ENCODE measurements around the gene KCTD13.

Gene KCTD13

GRCh38 chr16:29908719-29909220 lies 17.3 kb downstream of the KCTD13 start:
- DNase-seq (no peak), ATAC-seq (replicated peaks) (no peak)
- no peaks in the 10 kb centered on the region for H3K27me3 Mint-ChIP-seq
- peaks cover 3 to 9% of the 10 kb centered on the region in 2 donors for H3K4me1 Mint-ChIP-seq (ENCODE audit: low read depth in 2 of 2)
- H3K27ac Mint-ChIP-seq = no peak overlapping the region
- no peaks in the 10 kb centered on the region for H3K9me3 Mint-ChIP-seq
- peaks cover 7% of the 10 kb centered on the region for H3K36me3 Mint-ChIP-seq (ENCODE audit: insufficient read depth)
- no peak overlapping the region for H3K4me3 Mint-ChIP-seq

GRCh38 chr16:29907973-29908372 lies 18.1 kb downstream of the KCTD13 start:
- no peaks in the 10 kb centered on the region for H3K9me3 Mint-ChIP-seq
- ATAC-seq (replicated peaks) = no peak
- H3K4me3 Mint-ChIP-seq = no peak overlapping the region
- DNase-seq = no peak
- H3K36me3 Mint-ChIP-seq (ENCODE audit: insufficient read depth) = peaks cover 7% of the 10 kb centered on the region
- no peaks in the 10 kb centered on the region for H3K27me3 Mint-ChIP-seq
- H3K4me1 Mint-ChIP-seq (ENCODE audit: low read depth in 2 of 2) = peaks cover 3 to 6% of the 10 kb centered on the region in 2 donors
- H3K27ac Mint-ChIP-seq = peak overlapping the region in 1 of 2 donors; percentile 91

GRCh38 chr16:29906520-29907244 lies 19.3 kb downstream of the KCTD13 start:
- H3K27ac Mint-ChIP-seq = no peak overlapping the region
- DNase-seq (no peak), ATAC-seq (replicated peaks) (no peak)
- H3K4me3 Mint-ChIP-seq = no peak overlapping the region
- no peaks in the 10 kb centered on the region for H3K9me3 Mint-ChIP-seq
- no peaks in the 10 kb centered on the region for H3K27me3 Mint-ChIP-seq
- H3K36me3 Mint-ChIP-seq (ENCODE audit: insufficient read depth) = peaks cover 7% of the 10 kb centered on the region
- H3K4me1 Mint-ChIP-seq (ENCODE audit: low read depth in 2 of 2) = peaks cover 0 to 3% of the 10 kb centered on the region in 2 donors

DNA sequence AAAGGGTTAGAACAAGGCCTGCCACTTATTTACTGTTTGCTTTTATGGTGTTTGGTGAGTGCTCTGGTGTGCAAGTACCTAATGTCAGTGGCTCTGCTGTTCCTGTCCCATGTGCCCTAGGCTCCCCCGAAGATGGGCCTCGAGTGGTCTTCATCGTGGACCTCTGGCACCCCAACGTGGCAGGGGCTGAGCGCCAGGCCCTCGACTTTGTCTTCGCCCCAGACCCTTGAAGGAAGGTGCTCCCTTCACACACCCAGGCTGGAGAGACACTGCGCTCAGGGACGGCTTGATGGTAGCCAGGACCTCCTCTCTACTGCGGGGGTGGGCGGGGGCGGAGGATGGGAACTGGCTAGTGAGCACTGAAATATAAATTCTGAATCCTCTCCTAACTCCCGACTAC lies 20.4 kb downstream of the KCTD13 start:
- H3K27me3 Mint-ChIP-seq = peaks cover 0 to 5% of the 10 kb centered on the region in 2 donors

DNA sequence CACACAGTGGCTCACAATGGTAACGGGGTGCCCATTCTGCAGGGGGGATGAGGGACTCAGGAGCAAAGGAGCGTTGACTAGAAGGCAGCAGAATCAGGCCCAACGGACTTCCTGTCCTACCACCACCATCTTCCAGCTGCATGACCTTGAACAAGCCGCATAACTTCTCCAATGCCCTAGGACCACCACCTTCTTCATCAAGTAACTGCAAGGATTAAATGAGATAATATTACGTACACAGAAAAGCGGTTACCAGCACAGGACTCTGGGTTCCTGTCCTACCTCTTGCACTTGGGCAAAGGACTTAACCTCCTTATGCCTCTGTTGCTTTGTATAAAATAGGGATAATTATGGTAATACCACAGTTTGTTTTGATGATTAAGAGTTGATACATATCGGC lies 21.1 kb downstream of the KCTD13 start:
- no peak for DNase-seq
- H3K27me3 Mint-ChIP-seq = peaks cover 0 to 11% of the 10 kb centered on the region in 2 donors

More for the DNA sequence above, 20.4 kb downstream of the KCTD13 start:
- peaks cover 3% of the 10 kb centered on the region in 2 donors for H3K4me1 Mint-ChIP-seq (ENCODE audit: low read depth in 2 of 2)
- no peak overlapping the region for H3K27ac Mint-ChIP-seq
- ATAC-seq (replicated peaks) (no peak), DNase-seq (no peak)
- H3K9me3 Mint-ChIP-seq = no peaks in the 10 kb centered on the region
- no peak overlapping the region for H3K4me3 Mint-ChIP-seq
- peaks cover 4% of the 10 kb centered on the region for H3K36me3 Mint-ChIP-seq (ENCODE audit: insufficient read depth)

DNA sequence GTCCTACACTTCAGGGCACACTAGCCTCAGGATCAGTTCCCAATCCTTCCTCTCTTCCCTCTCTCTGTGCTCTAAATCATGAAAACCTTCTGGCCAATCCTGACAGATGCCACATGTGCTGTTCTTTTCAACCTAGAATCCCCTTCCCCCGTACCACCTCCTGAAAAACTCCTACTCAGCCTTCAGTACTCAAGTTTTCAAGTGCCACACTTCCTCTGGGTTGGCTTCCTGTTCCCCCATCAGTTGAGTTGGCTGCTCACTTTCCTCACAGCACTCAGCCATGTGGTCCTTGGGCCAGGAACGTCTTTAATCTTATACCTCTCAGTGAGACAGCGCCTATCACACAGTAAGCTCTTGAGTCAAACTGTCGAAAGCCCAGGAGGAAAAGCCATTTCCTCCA lies 22.4 kb downstream of the KCTD13 start:
- no peak overlapping the region for H3K4me3 Mint-ChIP-seq
- no peak overlapping the region for H3K27ac Mint-ChIP-seq
- DNase-seq = no peak
- no peak for ATAC-seq (replicated peaks)
- H3K27me3 Mint-ChIP-seq = peaks cover 4 to 17% of the 10 kb centered on the region in 2 donors
- peaks cover 4 to 6% of the 10 kb centered on the region in 2 donors for H3K4me1 Mint-ChIP-seq (ENCODE audit: low read depth in 2 of 2)
- H3K9me3 Mint-ChIP-seq = no peaks in the 10 kb centered on the region
- peaks cover 4% of the 10 kb centered on the region for H3K36me3 Mint-ChIP-seq (ENCODE audit: insufficient read depth)

More for the DNA sequence above, 21.1 kb downstream of the KCTD13 start:
- Mint-ChIP-seq H3K4me1 (ENCODE audit: low read depth in 2 of 2) (peaks cover 4 to 6% of the 10 kb centered on the region in 2 donors), H3K27ac (no peak overlapping the region), H3K4me3 (no peak overlapping the region), H3K36me3 (ENCODE audit: insufficient read depth) (peaks cover 4% of the 10 kb centered on the region), H3K9me3 (no peaks in the 10 kb centered on the region)
- ATAC-seq (replicated peaks) = no peak

DNA sequence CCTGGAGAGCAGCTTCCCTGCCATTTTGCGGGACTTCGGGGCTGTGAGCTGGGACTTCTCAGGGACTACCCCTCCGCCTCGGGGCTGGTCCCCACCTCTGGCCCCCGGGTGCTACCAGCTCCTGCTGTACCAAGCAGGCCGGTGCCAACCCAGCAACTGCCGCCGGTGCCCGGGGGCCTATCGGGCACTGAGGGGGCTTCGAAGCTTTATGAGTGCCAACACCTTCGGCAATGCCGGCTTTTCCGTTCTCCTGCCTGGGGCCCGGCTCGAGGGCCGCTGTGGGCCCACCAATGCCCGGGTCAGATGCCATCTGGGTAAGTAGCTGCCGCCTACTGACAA lies 24.4 kb downstream of the KCTD13 start:
- Mint-ChIP-seq H3K27me3 (peaks cover 22 to 37% of the 10 kb centered on the region in 2 donors), H3K9me3 (no peaks in the 10 kb centered on the region), H3K4me1 (ENCODE audit: low read depth in 2 of 2) (peaks cover 4 to 6% of the 10 kb centered on the region in 2 donors), H3K36me3 (ENCODE audit: insufficient read depth) (no peaks in the 10 kb centered on the region), H3K27ac (no peak overlapping the region), H3K4me3 (peak overlapping the region; percentile 57 to 65)
- no peak for ATAC-seq (replicated peaks)
- DNase-seq = no peak

DNA sequence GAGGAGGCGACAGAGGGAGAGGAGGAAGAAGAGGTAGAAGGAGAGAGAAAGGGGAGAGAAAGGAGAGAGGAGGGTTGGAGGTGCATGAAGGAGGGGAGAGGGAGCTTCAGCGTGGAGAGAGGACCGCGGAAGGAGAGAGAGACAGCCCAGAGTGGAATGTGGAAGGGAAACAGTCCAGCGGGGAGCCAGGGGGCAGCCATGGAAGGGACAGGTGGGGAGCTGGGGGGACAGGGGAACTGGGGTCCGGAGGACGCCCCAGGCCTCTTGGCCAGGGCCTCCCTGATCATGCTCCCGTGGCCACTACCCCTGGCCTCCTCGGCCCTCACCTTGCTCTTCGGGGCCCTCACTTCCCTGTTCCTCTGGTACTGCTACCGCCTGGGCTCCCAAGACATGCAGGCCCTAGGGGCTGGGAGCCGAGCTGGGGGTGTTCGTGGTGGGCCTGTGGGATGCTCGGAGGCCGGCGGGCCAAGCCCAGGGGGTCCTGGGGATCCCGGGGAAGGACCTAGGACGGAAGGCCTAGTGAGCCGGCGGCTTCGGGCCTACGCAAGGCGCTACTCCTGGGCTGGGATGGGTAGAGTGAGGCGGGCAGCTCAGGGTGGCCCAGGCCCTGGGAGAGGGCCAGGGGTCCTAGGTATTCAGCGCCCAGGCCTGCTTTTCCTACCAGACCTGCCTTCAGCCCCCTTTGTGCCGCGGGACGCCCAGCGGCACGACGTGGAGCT lies 25.0 kb downstream of the KCTD13 start:
- H3K27ac Mint-ChIP-seq = no peak overlapping the region
- ATAC-seq (replicated peaks) (no peak), DNase-seq (no peak)
- H3K4me3 Mint-ChIP-seq = peak overlapping the region; percentile 68 to 77
- peaks cover 4 to 6% of the 10 kb centered on the region in 2 donors for H3K4me1 Mint-ChIP-seq (ENCODE audit: low read depth in 2 of 2)
- no peaks in the 10 kb centered on the region for H3K9me3 Mint-ChIP-seq
- H3K36me3 Mint-ChIP-seq (ENCODE audit: insufficient read depth) = no peaks in the 10 kb centered on the region
- peaks cover 26 to 43% of the 10 kb centered on the region in 2 donors for H3K27me3 Mint-ChIP-seq

DNA sequence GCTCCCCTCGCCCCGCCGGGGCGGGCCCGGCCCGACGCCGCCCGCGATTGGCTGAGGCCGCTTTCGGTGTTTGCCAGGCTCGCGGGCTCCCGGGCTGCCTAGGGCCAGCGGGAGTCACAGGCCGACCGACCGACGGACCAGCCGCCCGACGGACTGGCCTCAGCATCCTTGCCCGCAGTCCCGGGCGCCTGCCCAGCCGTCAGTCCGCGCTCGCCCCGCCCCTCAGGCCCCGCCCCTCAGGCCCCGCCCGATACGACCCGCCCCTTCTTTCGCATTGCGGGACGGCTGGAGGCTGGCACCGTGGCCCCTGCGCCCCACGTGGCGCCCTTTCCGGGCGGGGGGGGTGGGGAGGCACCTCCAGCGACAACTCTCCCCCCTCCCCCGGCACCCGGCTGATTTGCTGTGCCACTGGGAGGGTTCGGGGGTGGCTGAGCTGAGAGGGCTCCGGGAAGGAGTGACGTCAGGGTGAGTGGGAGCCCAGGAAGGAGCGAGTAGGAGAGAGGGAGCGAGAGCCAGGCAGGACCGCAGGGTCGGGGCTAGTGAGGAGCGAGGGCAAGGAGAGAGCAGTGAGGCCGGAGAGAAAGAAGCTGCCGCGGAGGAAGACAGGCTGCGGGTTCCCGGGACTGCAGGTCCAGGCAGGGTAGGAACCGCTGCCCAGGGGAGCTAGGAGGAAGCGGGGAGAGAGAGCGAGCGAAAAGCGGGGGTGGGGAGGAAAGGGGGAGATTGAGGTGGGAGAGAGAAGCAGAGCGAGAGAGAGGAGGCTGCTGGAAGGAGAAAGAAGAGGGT lies 25.7 kb downstream of the KCTD13 start, which contains the start of gene ASPHD1:
Gene ASPHD1 (plus strand): TSS at position 387 of the 786 bp plus-strand sequence. CDS start 484 bp downstream, outside the sequence.
- Mint-ChIP-seq H3K27me3 (peaks cover 33 to 50% of the 10 kb centered on the region in 2 donors), H3K4me1 (ENCODE audit: low read depth in 2 of 2) (peaks cover 4 to 6% of the 10 kb centered on the region in 2 donors), H3K4me3 (peak within 1 kb of the TSS; percentile 68 to 77), H3K27ac (no peak within 1 kb of the TSS), H3K36me3 (ENCODE audit: insufficient read depth) (no peaks in the 10 kb centered on the region), H3K9me3 (no peaks in the 10 kb centered on the region)
- ATAC-seq (replicated peaks) (peak; percentile 87), DNase-seq (peak in 1 of 3 experiments; percentile 5)

- peaks cover 36 to 57% of the 10 kb centered on the region in 2 donors for H3K27me3 Mint-ChIP-seq
- peaks cover 4 to 6% of the 10 kb centered on the region in 2 donors for H3K4me1 Mint-ChIP-seq (ENCODE audit: low read depth in 2 of 2)
- H3K9me3 Mint-ChIP-seq = no peaks in the 10 kb centered on the region
- DNase-seq (peak; percentile 78 to 80 (median 79)), ATAC-seq (replicated peaks) (no peak)
- no peaks in the 10 kb centered on the region for H3K36me3 Mint-ChIP-seq (ENCODE audit: insufficient read depth)
- peak within 1 kb of the TSS; percentile 68 to 77 for H3K4me3 Mint-ChIP-seq
- H3K27ac Mint-ChIP-seq = no peak within 1 kb of the TSS
Observed at GRCh38 chr16:29899516-29900101, 26.4 kb downstream of the KCTD13 start, which contains the start of gene SEZ6L2. Gene SEZ6L2 (minus strand): TSS chr16:29899550. CDS start chr16:29899019, 531 bp downstream.

DNA sequence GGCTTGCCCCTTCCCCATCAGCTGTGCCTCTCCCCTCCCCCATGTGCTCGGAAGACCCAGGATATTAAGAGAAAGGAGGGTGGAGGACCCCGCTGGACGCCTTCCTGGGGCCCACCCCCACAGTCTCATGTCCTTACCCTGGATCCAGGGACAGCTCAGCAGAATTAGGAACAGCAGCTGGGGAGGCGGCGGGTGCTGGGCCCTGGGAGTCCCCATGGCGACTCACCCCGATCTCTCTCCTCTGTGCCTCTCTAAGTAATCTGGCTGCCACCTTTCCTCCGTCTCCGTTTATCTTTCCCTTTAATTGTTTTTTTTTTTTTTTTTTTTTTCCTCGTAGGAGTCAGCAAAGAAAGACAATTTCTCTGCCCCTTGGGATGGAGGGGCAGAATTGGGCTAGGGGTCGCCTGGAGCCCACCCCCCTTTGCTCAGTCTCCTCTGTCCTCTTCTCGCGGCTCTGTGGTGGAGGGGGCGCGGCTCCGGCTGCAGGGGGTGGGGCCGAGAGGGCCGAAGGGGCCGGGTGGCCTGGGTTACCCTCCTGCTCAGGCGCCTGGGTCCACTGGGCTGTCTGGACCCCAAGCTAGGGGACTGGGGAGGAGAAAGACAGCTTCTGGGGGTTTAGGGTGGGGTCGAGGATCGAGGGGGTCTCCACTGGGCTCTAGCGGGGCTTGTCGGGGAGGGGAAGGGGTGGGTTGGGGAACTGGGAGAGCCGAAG lies 27.1 kb downstream of the KCTD13 start:
- Mint-ChIP-seq H3K9me3 (no peaks in the 10 kb centered on the region), H3K4me3 (no peak overlapping the region), H3K27ac (no peak overlapping the region), H3K27me3 (peaks cover 36 to 64% of the 10 kb centered on the region in 2 donors), H3K4me1 (ENCODE audit: low read depth in 2 of 2) (peaks cover 4 to 6% of the 10 kb centered on the region in 2 donors), H3K36me3 (ENCODE audit: insufficient read depth) (no peaks in the 10 kb centered on the region)
- ATAC-seq (replicated peaks) (no peak), DNase-seq (no peak)

GRCh38 chr16:29898135-29898803 lies 27.8 kb downstream of the KCTD13 start:
- H3K27ac Mint-ChIP-seq = no peak overlapping the region
- no peaks in the 10 kb centered on the region for H3K36me3 Mint-ChIP-seq (ENCODE audit: insufficient read depth)
- H3K4me1 Mint-ChIP-seq (ENCODE audit: low read depth in 2 of 2) = peaks cover 1 to 6% of the 10 kb centered on the region in 2 donors
- no peak overlapping the region for H3K4me3 Mint-ChIP-seq
- no peaks in the 10 kb centered on the region for H3K9me3 Mint-ChIP-seq
- ATAC-seq (replicated peaks) (no peak), DNase-seq (no peak)
- H3K27me3 Mint-ChIP-seq = peaks cover 36 to 64% of the 10 kb centered on the region in 2 donors

Measured in effector memory CD8-positive, alpha-beta T cell (primary cell).